Cardiac fibroblast (primary cell): Measurements from ENCODE around the gene PCNX1.

Experiments
- DNase-seq, 2 donors: peaks; one replicate each; pipeline versions ENCODE4 v3.0.0 to v3.0.0-alpha.2; 2010; ENCODE audit warnings: low read depth in 2 of 2
- H3K4me3 ChIP-seq, 2 donors: replicated peaks in 1 of 2; 1 replicate in 1 of 2; 2 replicates in 1 of 2; pipeline ENCODE4 v1.5.1; 2011; ENCODE audit warnings: low read depth in 2 of 2, low read length in 2 of 2, mild to moderate bottlenecking in 2 of 2, moderate library complexity in 1 of 2
- TF ChIP-seq, protein P1 (sequence below): IDR thresholded peaks from one replicate; pipeline ENCODE4 v1.5.1; 2011; ENCODE audit warnings: low read depth, mild to moderate bottlenecking, low read length, inconsistent platforms

The PCNX1 gene

DNA sequence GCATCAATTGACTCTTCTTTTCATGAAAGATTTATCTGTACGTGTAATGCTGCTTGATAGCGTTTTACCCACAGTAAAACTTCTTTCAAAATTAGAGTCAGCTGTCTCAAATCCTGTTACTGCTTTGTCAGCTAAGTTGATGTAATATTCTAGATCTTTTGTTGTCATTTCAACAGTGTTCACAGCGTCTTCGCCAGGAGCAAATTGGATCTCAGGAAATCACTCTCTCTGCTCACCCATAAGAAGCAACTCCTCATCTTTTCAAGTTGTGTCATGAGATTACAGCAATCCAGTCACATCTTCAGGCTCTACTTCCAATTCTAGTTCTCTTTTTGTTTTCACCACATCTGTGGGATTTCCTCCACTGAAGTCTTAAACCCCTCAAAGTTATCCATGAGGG is 9.5 kb downstream of the PCNX1 start:
- no peak overlapping the region for H3K4me3 ChIP-seq
- no peak for DNase-seq
- TF ChIP-seq, protein P1, sequence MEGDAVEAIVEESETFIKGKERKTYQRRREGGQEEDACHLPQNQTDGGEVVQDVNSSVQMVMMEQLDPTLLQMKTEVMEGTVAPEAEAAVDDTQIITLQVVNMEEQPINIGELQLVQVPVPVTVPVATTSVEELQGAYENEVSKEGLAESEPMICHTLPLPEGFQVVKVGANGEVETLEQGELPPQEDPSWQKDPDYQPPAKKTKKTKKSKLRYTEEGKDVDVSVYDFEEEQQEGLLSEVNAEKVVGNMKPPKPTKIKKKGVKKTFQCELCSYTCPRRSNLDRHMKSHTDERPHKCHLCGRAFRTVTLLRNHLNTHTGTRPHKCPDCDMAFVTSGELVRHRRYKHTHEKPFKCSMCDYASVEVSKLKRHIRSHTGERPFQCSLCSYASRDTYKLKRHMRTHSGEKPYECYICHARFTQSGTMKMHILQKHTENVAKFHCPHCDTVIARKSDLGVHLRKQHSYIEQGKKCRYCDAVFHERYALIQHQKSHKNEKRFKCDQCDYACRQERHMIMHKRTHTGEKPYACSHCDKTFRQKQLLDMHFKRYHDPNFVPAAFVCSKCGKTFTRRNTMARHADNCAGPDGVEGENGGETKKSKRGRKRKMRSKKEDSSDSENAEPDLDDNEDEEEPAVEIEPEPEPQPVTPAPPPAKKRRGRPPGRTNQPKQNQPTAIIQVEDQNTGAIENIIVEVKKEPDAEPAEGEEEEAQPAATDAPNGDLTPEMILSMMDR = no peak

DNA sequence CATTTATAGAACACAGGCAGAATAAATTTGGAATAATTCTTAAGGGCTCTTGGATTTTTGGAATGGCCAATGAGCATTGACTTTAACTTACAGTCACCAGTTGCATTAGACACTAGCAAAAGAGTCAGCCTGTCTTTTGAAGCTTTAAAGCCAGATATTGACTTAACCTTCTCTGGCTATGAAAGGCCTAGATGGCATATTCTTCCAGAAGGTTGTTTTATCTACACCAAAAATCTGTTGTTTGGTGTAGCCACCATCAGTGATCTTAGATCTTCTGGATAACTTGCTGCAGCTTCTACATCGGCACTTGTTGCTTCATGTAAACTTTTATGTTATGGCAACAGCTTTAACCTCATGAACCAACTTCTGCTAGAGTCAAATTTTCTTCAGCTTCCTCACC is 10.4 kb downstream of the PCNX1 start:
- TF ChIP-seq, protein P1 = no peak
- no peak for DNase-seq
- H3K4me3 ChIP-seq = no peak overlapping the region

- DNase-seq = peak; percentile 66 to 68
- no peak overlapping the region for H3K4me3 ChIP-seq
Measured at GRCh38 chr14:70919774-70920173, 12.5 kb downstream of the PCNX1 start.

DNA sequence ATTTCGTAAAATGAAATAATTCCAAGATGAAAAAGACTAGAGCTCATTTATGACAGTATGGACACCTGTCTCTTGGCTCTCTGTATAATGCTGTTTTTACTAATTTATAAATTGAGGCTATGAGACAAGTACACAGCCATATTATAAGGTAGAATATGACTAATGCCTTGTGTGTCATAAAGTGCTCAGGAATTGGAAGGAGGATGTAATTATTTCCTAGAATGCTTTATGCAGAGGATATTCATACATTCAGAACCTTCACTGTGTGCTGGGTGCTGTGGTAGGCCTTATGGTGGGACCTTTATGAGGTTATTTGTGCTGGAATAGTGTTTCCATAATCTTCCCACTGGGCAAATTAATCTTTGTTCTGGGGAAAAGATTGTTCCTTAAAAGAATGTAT is 13.3 kb downstream of the PCNX1 start:
- H3K4me3 ChIP-seq = no peak overlapping the region
- TF ChIP-seq, protein P1 = no peak
- no peak for DNase-seq

More at GRCh38 chr14:70919774-70920173, 12.5 kb downstream of the PCNX1 start:
- TF ChIP-seq, protein P1 = no peak

GRCh38 chr14:70921669-70922068 is 14.4 kb downstream of the PCNX1 start:
- no peak overlapping the region for H3K4me3 ChIP-seq
- DNase-seq = peak in 1 of 2 donors; percentile 44

DNA sequence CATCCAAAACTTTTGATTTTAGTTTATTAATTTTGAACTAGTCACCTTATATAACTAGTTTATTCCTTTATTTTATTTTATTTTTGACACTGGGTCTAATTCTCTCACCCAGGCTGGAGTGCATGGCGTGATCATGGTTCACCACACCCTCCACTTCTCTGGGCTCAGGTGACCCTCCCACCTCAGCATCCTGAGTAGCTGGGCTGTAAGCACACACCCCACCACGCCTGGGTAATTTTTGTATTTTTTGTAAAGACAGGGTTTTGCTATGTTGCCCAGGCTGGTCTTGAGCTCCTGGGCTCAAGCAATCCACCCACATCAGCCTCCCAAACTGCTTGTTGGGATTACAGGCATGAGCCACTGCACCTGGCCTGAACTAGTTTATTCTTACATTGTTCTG is 17.3 kb downstream of the PCNX1 start:
- TF ChIP-seq, protein P1 = no peak
- H3K4me3 ChIP-seq = no peak overlapping the region
- DNase-seq = no peak

More at GRCh38 chr14:70921669-70922068, 14.4 kb downstream of the PCNX1 start:
- TF ChIP-seq, protein P1 = no peak

DNA sequence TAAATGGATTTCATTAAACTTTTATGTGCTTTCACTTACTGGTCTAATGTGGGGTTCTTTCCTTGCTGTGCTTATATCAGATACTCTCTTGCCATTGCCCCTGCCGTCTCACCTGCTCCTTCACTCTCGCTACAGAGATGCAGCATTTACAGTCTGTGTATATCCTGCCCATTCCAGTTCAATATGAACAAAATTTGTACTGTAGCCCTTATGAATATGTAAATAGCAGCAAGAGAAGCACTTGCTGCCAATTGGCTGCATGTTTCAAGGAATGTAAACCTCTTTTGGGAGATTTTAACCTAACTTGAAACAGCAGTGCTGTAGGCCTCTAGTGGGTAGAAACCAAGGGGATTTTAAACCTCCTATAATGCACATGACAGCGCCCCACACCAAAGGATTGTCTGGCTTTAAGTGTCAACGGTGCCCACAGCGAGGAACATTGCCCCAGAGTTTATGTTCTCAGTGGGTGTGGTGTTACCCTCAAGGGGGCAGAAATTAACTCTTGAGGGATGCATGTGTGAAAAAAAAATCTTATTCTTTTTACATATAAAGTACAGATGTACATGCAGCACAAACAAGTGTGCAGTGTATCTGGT is 19.1 kb downstream of the PCNX1 start:
- TF ChIP-seq, protein P1 = no peak
- no peak overlapping the region for H3K4me3 ChIP-seq
- no peak for DNase-seq
